Rectal smooth muscle tissue (tissue), 1 donor: ENCODE data around the gene AGBL1.
"Not testable (repeated sequence)": the region's sequence is repeated elsewhere in the genome, so short reads cannot be mapped to it uniquely, and the experiment has no call there.

ENCODE experiments used
- H3K27ac ChIP-seq: one replicate; pipeline ENCODE4 v1.7.0; 2013; ENCODE audit warnings: low read depth, low read length, inconsistent platforms
- H3K27me3 ChIP-seq: one replicate; pipeline ENCODE4 v1.7.0; 2013; ENCODE audit warnings: low read length; ENCODE audit not compliant: control insufficient read depth, insufficient read depth
- H3K36me3 ChIP-seq: one replicate; pipeline ENCODE4 v1.7.0; 2013; ENCODE audit warnings: low read length; ENCODE audit not compliant: control insufficient read depth, insufficient read depth
- H3K4me1 ChIP-seq: one replicate; pipeline ENCODE4 v1.7.0; 2013; ENCODE audit warnings: low read length; ENCODE audit not compliant: control insufficient read depth, insufficient read depth
- H3K4me3 ChIP-seq: one replicate; pipeline ENCODE4 v1.7.0; 2013; ENCODE audit warnings: low read length
- H3K9ac ChIP-seq: one replicate; pipeline ENCODE4 v1.7.0; 2013; ENCODE audit warnings: low read length

AGBL1 gene

DNA sequence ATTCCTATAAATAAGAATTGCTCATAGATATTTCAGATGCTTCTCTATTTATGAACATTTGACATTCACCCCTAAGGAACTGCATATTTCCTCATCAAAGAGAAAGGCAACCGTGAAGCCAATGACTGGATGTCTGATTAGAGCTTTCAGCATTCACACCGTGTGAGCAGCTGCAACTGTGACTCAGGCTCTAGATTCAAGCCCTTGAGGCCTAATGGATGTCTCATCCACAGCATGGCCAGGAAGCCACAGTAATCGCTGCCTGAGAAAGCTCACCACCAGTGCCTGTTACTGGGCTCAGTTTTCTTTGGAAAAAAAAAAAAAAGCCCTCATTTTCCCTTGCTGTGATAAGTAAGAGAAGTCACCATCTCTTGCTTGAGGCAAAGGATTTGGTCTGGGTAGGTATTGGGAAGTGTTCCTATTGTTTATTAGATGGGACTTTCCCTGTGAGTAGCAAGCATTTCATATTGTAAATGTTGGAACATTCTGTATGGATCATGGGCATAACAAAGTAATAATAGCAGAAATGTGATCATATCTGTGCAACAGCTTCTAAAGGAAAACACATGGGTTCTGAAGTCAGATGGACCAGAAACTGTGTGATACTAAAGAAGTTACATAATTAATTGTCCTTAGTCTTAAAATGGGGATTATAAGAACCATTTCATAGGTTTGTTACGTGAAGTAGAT lies 783.7 kb downstream of the AGBL1 start:
- Histone ChIP-seq H3K27me3 (no peaks in the 10 kb centered on the region), H3K27ac (no peak overlapping the region), H3K9ac (no peak overlapping the region), H3K4me3 (no peak overlapping the region), H3K36me3 (no peaks in the 10 kb centered on the region), H3K4me1 (no peaks in the 10 kb centered on the region)

DNA sequence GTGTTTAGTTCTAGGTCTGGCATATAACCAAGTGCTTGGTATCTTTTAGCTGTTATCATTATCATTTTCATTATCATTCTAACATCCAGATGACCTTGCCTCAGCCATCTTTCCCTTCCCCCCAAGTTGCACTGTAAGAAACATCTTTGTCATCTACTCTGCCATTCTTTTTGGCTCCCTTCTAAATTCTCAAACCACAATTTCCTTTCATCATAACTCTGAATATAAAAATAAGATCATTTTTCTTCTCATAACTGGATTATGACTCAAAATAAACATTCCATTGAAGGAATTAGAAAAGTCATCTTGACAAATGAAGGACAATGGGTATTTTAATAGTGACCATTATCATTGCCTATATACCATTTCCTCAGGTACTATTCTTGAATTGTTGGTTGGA lies 786.2 kb downstream of the AGBL1 start:
- Histone ChIP-seq H3K9ac (no peak overlapping the region), H3K4me3 (no peak overlapping the region), H3K27me3 (no peaks in the 10 kb centered on the region), H3K36me3 (no peaks in the 10 kb centered on the region), H3K4me1 (no peaks in the 10 kb centered on the region), H3K27ac (no peak overlapping the region)

DNA sequence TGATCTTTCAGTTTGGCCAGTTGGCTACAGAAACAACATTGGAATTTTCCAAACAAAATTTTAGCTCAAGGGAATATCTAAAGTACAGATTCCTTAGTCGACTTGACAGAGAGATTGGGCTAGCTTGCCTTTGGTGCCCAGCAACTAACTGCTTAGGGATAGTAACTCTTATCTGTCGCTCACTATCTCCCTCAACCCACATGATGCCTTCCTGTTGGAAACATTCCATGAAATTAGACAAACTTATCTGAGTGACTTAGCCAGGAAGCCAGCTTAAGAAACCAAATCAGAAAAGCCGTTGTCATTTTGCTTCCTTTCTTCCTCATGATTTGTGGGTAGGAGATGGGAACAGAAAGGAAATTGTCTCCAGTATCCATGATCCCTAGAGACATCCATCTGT lies 791.2 kb downstream of the AGBL1 start:
- no peak overlapping the region for H3K4me3 ChIP-seq
- no peak overlapping the region for H3K9ac ChIP-seq
- no peaks in the 10 kb centered on the region for H3K4me1 ChIP-seq
- H3K27ac ChIP-seq, result no peak overlapping the region
- H3K27me3 ChIP-seq, result no peaks in the 10 kb centered on the region
- H3K36me3 ChIP-seq, result no peaks in the 10 kb centered on the region

DNA sequence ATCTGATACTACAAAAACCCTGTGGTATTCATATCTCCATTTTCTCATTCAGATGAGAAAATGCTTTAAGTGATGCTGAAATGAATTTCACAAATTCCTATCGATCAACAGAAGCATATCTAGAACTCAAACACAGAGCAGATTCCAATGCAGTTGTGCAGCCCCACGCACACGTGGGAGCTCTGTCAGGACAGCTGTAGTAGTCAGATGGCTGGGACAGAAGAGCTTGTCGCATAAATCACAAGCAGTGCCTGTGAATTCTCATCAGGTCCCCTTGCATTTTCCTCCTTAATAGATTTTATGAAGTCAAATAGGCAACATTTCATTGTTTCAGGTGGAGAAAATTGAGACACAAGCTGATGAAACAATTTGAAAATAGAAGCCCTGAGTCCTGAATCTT lies 792.3 kb downstream of the AGBL1 start:
- H3K4me3 ChIP-seq, result no peak overlapping the region
- H3K27ac ChIP-seq, result no peak overlapping the region
- H3K27me3 ChIP-seq, result no peaks in the 10 kb centered on the region
- H3K4me1 ChIP-seq, result no peaks in the 10 kb centered on the region
- no peaks in the 10 kb centered on the region for H3K36me3 ChIP-seq
- H3K9ac ChIP-seq, result no peak overlapping the region

DNA sequence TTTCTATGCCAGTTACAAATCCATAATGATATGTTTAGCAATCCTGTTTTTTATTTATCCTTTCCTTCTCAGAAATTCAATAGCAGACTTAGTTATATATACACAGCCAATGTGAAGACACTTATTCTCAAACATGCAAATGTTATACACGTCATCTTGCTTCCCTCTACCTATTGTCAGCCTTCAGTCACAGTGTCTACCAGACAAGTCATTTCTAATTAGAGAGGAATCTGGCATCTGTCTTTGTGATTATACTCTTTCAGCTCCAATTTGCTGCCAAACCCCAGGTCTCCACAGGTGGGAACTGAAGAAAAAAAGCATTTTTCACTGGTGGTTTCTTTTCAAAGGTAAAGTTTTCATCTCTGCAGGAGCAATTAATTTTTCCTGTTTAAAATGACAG lies 793.1 kb downstream of the AGBL1 start:
- Histone ChIP-seq H3K4me3 (no peak overlapping the region), H3K9ac (no peak overlapping the region), H3K27ac (no peak overlapping the region), H3K36me3 (no peaks in the 10 kb centered on the region), H3K4me1 (no peaks in the 10 kb centered on the region), H3K27me3 (no peaks in the 10 kb centered on the region)

DNA sequence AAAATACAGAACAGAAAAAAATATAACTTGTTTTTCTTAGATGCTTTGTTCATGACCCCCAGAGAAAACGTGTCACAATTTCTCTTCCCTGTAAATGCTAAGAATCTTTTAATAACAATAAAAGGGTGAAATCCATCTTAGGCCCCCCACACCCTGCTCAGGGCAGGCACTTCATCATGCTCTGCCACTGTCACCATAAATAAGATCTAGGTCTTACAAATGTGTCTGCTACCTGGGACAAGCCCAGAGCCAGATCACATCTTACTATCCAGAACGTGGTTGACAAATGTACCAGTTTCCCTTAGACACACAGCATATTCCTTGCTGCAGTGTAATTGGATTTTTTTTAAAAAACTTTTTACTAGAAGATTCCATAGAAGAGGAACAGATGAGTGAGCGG lies 795.4 kb downstream of the AGBL1 start:
- Histone ChIP-seq H3K27ac (no peak overlapping the region), H3K4me3 (no peak overlapping the region), H3K36me3 (no peaks in the 10 kb centered on the region), H3K9ac (no peak overlapping the region), H3K4me1 (no peaks in the 10 kb centered on the region), H3K27me3 (no peaks in the 10 kb centered on the region)

DNA sequence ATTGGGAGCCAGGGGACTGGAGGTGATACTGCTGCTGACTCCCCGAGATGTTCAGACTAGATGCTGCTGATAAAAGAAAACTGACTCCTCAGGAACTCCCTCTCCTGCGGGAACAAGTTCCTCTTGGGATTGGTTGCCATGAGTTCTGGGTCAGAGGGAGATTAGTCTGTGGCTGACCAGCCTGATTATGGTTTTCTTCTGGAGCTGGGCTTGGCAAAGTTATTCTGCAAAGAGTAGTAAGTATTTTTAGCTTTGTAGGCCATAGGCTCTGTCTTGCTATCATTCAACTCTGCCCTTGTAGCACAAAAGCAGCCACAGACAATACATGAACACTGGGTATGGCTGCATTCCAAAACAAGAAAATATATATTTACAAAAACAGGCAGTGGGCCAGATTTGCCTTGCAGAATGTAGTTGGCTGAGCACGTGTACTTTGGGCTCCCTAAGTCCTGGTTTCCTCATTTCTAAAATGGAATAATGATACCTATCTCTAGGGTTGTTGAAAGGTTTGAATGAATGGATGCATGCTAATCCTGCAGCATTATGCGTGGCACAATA lies 796.8 kb downstream of the AGBL1 start:
- H3K27ac ChIP-seq, result no peak overlapping the region
- no peak overlapping the region for H3K4me3 ChIP-seq
- no peaks in the 10 kb centered on the region for H3K4me1 ChIP-seq
- no peak overlapping the region for H3K9ac ChIP-seq
- H3K36me3 ChIP-seq, result no peaks in the 10 kb centered on the region
- H3K27me3 ChIP-seq, result no peaks in the 10 kb centered on the region

DNA sequence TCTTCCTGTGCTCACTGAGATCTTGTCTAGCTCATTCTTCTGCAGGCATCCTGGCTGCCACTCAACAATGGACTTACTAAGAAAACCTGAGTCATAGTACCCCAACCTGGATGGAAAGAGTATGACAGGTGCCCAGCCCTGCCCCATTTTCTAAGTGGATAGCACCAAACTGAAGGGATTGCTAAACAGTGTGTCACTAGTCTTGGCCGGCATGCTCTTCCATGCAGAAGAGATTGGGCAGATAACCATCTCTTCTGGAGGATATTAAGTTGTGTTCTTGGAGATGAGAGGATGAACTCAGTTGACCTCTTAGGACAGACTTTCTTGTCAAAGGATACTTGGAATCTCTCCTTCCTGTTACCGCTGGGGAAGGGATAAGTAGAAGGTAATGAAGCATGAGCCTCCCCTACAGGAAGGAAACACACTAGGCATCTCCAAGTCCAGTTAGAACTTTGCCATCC lies 797.5 kb downstream of the AGBL1 start:
- no peak overlapping the region for H3K27ac ChIP-seq
- H3K4me1 ChIP-seq, result no peaks in the 10 kb centered on the region
- no peak overlapping the region for H3K4me3 ChIP-seq
- H3K27me3 ChIP-seq, result no peaks in the 10 kb centered on the region
- H3K36me3 ChIP-seq, result no peaks in the 10 kb centered on the region
- H3K9ac ChIP-seq, result no peak overlapping the region

DNA sequence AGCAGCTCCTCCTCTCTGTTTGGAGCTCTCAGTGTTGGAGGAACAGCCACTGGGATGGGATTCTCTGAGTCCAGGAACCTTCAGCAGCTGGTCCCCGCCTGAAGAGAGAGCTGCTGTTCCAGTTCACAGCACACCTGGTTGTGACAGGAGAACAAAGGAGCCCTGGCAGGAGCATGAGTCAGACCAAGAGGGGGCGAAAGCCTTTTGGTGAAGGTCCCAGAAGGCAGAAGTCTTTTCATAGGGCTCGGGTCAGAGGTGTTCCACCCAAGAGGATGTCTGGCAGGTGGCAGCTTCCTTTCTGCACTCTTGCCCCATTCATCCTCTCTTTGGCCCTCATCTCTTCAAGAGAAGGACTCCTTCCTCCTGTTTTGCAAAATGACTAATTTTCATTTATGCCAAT lies 799.2 kb downstream of the AGBL1 start:
- H3K27me3 ChIP-seq, H3K4me1 ChIP-seq, H3K27ac ChIP-seq, H3K4me3 ChIP-seq, H3K36me3 ChIP-seq, H3K9ac ChIP-seq: not testable (repeated sequence)

DNA sequence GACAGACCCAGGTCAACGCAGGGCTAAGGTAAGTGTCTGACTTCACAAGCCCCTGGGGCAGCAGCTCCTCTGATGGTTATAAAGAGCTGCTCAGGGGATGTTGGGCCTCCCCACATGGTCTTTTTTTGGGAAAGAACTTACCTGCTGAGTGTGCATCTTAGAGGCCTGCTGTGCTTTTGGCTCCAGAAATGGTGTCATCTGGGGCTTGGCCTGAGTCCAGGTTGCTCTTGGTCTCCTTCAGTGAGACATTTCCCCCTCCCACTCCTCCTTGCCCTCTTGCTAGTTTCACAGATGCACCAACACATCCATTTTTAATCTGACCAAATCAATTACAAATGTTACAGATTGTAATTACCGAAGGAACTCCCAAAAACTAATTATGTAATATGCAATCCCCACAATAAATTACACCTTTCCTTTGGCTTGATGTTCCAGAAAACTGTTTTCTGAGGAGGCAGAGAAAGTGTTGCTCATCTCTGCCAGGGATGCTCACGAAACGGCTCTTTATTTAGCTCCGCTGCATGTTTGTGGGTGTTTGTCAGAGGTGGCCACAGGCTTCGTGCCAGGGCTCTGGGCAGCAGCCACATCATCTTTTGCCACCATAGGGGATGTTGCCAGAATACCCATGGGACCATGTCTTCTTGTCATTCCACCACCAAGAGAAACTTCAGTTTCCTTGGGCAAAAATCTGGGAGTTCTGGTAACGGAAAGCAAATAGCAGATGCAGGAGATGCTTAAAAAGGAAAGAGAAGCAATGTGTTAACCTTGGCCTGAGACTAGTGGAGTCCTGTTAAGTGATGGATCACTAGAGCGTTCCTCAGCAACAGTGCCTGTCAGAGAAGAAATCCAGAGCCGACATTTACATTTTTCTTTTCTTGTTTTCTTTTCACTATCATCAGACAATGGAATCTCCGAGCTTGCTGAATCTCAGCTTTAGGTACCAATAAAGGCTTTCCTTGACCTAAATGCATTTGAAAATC lies 799.9 kb downstream of the AGBL1 start:
- Histone ChIP-seq H3K4me1 (no peaks in the 10 kb centered on the region), H3K4me3 (no peak overlapping the region), H3K27ac (no peak overlapping the region), H3K27me3 (no peaks in the 10 kb centered on the region), H3K9ac (no peak overlapping the region), H3K36me3 (no peaks in the 10 kb centered on the region)

DNA sequence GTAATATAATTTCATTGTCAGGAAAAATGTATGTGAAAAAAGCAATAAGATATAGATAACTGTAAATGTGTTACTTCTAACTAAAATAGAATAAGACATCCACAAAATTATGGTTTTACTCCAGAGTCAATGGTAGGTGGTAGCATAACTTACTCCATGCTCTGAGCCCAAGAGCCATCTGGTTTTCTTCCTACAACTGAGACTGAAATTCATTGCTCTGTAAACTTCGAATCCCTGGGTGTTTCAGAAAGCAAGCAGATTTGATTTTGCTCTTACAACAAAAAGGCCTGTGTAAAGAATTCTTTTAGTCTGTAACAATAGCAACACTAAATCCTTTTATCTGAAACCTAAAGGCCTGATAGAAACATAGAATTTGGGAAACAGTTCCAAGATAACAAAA lies 805.9 kb downstream of the AGBL1 start:
- H3K27ac ChIP-seq, result no peak overlapping the region
- peaks cover 4% of the 10 kb centered on the region for H3K4me1 ChIP-seq

DNA sequence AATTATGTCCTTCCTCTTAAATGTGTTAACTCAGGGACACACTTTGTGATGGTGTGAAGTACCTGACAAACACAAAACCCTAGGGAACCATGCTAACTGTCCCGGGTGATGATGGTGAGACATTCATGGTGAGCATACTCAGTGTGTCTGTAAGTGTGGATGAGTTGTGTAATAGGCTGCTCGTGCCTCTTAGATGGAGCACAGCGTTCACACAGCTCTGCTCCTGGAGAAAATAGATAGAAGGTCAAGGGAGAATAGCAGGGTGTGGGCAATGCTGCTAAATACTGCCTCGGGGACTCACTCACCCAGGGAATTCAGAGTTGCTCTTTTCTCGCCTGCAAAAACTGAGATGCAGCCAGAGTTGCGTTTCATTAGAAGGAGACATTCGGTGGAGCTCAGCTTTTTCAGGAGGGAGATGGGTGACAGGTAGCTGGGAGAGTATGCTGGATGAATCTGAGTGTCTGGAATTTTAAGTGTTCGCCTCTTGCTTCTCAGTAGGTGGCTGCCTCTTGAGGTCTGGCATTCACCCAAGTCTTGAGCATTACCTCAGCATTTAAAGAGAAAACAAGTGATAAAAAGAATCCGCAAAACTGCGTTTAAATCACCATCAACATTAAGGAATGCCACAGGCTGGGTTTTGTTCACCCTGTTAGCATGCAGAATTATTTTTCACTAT lies 813.2 kb downstream of the AGBL1 start:
- Histone ChIP-seq H3K36me3 (no peaks in the 10 kb centered on the region), H3K27ac (no peak overlapping the region), H3K9ac (no peak overlapping the region), H3K4me1 (no peaks in the 10 kb centered on the region), H3K4me3 (no peak overlapping the region), H3K27me3 (no peaks in the 10 kb centered on the region)

More for the DNA sequence above, 805.9 kb downstream of the AGBL1 start:
- H3K4me3 ChIP-seq, result no peak overlapping the region
- H3K9ac ChIP-seq, result no peak overlapping the region
- H3K27me3 ChIP-seq, result no peaks in the 10 kb centered on the region
- H3K36me3 ChIP-seq, result no peaks in the 10 kb centered on the region
